Measurements from ENCODE around the gene AKAP13.
"Not testable (repeated sequence)": the region's sequence is repeated elsewhere in the genome, so short reads cannot be mapped to it uniquely, and the experiment has no call there.

AKAP13 gene

DNA sequence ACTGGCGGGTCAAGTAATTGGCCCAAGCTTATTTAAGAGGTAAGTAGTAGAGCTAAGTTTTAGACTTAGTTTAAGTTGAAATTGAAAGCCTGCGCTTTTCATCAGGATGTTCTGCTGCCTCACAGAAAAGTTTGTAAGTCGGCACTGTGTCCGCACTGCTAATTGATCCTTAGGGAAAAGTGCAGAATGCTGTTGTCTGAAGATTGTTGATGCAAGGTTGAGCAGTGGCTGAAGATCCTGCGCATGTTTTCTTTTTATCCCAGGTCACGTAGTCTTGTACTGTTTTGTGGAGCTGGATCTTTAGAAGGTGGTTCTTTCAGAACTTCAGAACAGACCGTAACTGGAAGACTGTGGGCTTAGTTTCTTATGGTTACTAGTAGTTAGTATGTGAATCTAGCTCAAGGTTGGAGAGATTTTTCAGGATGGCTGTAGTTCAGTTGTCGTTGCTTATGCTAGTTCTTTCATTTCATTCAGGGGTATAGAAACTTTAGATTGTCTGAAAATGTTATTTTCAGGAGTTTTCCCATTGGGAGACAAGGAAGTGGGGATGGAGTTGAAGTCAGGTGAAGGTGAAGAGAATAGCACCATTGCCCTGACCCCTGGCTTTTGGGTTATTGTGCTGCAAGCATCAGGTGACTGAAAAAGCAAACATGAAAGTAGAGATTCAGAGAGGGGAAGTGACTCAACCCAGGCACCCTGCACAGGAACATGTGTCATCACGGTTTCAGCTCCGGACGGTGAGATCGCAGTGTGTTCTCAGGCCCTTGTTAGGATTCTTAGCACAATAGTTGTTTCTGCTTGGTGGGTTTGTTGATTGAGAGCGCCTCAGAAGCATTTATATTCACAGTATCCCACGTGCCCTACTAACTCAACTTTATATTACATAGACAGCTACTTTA, 32.8 kb downstream of the AKAP13 start:
- DNase-seq = peak; percentile 72

DNA sequence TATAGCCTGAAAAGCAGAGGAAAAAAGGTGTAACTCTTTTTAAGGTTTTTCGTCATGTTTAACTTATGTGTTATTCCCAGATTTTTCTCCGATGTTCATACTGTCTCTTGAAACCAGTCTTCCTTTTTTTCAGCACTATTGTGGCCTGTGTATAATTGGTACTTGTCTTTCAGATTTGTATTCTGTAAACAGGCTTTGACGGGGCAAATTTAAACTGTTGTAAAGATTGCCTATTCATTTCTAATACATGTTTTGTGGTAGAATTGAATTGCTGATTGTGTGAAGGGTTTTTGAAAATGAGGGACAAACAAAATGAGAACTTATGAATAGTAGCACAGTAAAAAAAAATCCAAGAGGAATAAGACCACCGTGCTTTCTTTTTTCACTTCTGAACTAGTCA, 33.6 kb downstream of the AKAP13 start:
- DNase-seq = no peak

DNA sequence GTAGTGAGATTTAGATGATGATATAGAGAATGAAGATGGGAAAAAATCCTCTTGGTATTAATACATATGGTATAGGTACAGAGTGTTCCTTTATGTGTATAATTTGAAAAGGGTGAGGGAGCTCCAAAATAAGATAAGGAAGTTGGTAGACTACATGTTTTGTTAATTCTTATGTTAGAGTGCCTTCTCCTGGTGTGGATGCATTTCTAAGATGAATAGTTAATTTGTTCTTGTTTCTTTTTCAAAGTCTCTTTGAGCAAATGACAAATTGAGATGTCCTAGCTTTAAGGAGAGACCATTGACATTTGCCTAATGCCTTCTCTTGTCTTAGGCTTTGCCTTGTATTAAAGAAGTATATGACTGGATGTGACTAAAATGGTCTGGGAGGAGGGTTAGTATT, 34.1 kb downstream of the AKAP13 start:
- DNase-seq = no peak

DNA sequence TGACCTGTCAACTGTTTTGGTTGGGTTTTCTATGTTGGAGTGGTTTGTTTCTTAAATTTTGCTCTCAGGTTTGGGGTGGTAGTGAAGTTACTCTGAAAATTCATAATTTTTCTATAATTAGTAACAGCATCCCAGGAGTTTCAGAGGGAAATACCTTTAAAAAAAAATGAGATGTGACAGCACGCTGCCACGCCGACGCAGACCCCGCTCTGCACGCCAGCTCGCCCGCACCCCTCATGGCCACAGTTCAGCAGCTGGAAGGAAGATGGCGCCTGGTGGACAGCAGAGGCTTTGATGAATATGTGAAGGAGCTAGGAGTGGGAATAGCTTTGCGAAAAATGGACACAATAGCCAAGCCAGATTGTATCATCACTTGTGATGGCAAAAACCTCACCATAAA, 34.6 kb downstream of the AKAP13 start:
- no peak for DNase-seq

DNA sequence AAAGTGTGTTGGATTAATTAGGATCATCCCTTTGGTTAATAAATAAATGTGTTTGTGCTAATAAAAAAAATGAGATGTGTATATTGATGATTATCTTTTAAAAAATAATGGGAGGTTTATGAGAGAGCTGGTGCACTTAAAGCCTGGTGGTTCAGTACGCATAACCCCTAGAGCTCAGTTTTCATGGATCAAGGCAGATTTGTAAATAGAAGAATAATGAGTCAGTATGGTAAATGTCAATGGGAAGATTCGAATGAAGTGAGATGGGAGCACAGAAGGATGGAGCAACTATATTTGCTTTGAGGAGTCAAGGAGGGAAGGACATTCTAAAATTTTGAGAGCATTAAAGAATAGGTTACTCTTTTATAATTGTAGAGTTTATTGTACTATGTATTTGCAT, 35.4 kb downstream of the AKAP13 start:
- no peak for DNase-seq

DNA sequence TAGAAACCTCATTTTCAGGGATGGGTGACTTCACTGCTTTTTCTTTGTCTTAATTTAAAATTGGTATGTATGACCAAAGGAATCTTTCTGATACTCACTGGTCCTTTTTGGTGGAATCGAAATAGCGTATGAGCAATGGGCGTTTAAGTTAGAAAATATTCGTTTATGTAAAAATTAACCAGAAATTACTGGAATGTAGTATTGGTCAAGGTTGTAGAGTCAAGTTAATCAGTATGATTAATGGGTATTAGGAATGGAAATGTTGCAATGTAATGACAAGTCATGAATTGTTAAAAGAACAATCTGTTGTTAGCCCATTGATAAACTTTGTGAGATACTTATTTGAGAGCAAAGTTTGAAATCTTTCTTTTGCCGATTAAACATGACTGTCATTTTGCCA, 36.9 kb downstream of the AKAP13 start:
- no peak for DNase-seq

DNA sequence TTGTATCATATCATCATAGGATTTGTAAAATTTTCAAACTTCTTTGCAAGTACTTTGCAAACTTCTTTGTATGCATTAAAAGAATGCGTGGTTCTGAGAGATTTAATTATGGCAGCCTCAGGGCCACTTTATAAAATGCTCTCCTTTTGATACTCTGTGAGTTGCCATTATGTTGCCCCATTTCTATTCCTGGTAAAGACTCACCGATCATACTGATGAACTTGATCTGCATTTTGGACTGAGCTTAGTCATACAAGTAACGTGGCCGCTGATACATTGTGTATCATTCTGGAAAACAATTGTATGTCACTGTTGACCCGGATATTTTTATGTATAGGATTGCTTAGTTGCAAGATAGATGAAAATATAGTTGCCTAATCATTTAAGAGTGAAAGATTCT, 38.8 kb downstream of the AKAP13 start:
- DNase-seq = no peak

DNA sequence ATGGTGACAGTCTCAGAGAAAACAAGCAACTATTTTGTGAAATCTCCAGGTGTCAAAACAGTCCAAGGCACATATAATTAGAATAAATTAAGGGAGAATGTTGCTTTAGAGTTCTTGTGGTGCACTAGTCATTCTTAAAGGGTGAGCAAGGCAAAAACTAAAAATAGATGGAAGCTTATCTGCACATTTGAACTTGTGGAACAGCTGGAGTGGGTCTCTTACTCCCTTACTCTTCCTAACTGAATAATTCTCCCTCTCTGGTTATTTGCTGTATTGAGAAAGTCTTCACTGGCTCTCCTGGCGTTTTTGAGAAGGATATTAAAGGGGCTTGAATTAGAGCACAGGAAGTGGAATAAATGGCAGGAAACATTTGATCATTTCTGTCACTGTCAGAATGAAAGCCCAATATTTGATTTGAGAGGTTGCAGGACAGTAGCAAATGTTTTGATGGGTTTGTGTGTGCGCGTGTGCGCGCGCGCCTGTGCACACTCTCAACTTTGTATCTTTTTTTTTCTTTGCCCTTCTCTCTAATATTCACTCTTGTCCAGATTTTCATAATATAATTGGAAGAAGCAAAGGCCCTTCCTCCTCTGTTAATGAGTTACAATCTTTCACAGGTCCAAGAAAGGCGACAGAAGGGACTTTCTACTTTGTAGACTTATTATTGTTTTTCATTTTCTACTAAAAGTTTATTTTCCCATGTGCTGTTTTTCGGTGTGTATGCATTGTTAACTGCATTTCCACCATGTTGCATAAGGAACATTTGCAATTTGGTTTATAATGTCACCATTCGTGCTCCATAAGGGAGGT, 40.9 kb downstream of the AKAP13 start:
- no peak for DNase-seq

DNA sequence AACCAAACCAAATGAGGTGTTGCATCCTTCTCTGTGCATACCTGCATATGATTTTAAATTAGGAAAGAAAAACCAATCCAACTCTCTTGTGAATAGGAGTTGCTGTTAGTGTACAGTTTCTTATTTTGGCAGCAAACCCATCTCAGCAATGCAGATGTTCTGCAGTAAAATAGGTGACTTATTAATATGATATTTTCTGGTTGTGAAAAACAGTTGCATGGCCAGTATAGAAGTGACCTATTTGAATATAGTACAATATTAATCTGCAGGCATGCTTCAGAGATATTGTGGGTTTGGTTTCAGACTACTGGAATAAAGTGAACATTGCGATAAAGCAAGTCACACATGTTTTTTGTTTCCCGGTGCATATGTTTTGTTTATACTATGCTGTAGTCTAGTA, 42.2 kb downstream of the AKAP13 start:
- no peak for DNase-seq

DNA sequence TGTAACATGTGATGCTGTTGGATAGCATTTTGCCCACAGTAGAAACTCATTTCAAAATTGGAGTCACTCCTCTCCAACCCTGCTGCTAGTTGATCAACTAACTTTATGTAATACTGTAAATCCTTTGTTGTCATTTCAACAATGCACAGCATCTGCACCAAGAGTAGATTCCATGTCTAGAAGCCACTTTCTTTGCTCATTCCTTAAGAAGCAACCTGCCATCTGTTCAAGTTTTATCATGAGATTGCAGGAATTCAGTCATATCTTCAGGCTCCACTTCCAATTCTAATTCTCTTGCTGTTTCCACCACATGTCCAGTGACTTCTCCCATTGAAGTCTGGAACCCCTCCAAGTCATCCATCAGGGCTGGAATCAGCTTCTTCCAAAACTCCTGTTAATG, 42.9 kb downstream of the AKAP13 start:
- no peak for DNase-seq

DNA sequence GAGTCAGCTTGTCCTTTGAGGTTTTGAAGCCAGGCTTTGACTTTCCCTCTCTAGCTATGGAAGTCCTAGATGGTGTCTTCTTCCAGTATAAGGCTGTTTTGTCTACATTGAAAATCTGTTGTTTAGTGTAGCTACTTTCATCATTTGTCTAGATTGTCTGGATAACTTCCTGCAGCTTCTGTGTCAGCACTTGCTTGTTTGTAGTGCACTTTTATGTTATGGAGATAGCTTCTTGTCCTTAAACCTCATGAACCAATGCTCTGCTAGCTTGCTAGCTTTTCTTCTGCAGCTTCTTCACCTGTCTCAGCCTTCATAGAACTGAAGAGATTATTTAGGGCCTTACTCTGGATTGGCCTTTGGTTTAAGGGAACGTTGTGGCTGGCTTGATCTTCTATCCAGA, 43.8 kb downstream of the AKAP13 start:
- DNase-seq = no peak

DNA sequence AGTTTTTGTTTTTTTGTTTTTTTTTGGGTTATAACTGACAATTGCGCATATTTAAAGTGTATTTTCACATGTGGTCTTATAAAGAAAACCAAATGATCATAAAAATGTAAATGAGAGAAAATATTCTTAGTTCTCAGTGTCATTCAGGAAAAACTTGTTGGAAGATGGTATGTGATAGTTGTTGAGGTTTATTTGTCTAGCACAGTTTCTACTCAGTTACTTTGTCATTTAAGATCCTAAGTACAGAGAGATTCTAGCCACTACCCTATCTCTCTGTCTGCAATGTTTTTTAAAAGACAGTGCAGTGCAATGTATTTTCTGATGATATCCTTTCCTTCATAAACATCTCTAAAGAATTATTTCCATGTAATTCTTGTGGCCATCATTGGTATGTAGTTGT, 46.1 kb downstream of the AKAP13 start:
- DNase-seq = no peak

DNA sequence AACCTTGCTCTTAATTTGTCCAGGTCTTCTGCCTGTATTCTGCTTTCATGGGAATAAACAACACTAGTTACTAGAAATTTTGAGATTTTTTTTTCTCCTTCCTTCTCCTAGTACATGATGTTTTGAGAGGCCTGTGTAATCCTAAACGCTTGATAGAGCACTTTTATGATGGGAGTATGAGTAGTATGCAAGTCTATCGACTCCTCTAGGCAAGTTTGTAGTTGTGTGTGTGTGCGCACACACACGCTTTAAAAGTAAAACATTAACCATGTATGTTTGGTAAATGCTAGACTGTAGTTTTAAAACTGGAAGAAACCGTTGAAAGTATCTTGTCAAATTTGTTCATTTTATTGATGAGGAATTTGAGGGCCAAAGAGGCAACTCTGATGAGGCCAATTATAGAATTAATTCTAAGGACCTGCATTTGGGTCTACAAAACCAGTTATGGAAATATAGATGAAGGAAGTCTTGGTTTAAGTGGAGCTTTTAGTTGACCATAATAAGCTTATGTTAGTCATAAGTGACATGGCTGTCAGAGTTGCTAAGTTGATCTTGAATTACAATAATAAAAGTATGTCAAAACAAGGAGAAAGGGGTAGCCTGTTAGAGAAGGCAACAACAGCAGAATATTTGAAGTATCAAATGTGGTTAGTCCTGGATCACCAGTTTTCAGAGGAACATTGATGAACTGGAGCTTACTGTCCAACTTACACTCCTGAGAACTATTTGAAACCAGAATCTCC, 47.1 kb downstream of the AKAP13 start:
- no peak for DNase-seq

DNA sequence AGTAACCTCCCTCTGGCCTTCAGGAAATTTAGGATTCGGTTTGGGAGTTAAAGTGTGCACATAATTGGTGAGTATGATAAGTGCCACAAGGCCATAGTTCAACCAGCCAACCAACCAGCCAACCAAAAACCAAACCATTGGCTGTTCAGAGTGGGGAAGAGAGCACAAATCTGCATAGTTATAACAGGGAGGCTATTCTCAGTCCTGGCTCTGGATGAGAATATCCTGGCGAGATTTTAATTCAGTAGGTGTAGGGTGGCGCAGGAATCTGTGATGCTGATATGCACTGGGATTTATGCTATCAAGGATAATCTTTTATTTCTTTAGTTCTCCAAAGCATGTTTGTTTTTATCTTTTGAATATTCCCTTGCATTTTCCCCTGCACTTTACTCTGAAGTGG, 49.1 kb downstream of the AKAP13 start:
- no peak for DNase-seq

DNA sequence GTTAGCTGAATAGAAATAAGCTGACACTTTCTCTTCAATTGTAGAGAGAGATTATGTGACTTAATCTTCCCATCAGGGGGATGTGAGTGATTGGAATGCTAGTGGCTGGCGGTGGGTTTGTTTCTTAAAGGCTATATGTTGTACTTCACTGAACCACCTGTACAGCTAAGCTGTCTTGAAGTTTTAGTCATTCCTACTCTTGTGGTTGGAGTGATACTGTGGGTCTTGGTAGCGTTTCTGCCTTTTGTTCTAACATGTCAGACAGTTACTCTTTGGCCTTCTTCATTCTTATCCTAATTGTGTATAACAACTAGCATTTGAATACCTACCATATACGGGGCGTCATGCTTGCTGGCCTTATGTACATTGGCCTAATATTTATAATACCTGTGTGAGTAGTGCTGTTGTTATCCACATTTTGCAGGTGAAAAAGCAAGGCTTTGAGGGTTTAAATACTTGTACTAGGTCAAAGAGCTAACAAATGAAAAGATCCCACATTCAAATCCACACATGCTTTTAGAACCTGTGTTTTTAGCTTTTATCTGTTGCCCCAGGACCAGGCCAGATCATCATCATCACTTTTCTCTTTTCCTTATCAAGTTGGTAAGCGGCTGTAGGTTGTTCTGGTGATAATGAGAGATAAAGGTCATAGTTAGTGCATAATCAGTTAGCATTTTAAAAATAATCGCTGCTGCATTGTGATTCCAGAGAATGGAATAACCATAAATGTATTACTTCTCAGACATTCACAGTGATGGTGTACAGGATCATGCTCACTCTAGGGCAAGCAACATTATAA, 50.2 kb downstream of the AKAP13 start:
- DNase-seq = no peak

DNA sequence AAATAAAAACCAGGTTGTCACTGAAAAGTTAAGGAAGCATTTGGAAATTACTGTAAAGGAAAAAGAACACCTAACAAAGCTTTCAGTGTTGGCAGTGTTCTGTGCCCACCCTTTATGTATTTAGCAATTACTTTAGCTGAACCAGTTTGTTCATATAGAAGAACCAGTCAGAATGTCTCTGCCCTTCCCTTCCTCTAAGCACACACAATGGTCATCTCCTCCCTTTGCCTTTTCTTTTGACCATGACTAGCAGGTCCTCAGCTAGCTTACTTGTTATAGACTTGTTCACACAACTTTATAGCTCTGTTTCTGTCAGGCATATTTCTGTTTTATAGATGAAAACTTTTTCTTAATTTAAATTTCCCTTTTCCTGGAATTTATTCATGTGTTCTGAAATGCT, 59.6 kb downstream of the AKAP13 start:
- DNase-seq = no peak

DNA sequence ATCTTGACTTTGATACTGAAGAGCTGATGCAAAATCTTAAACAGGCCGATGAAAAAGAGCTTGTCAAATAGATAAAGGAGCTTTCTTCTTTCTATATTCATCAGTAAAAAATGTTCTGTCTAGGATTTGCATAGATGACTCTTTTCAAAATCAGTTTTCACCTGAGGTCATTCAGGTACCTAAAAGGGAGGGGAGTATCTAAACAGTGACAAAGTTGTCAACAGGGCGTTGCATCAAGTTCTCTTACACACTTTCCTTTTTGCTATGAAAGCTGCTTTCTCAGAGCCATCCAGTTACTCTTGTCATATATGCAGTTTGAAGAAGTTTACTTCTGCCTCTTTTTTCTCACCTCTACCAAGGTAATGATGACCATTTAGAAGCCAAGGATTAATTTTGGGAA, 60.0 kb downstream of the AKAP13 start:
- no peak for DNase-seq

DNA sequence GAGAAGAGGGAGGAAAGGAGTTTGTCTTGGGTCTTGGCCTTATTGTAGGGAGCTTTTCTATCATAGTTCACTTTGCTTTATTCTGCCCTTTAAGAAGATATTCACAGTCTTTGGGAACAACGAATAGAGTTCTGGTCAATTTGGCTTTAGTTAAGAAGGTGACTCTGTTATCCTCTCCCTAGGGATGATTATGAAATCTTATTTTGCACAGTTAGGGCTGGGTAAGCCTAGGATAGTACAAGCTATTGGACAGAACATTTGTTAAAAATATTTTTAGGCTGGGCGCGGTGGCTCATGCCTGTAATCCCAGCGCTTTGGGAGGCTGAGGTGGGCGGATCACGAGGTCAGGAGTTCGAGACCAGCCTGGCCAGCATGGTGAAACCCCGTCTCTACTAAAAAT, 61.5 kb downstream of the AKAP13 start:
- not testable (repeated sequence) for DNase-seq

DNA sequence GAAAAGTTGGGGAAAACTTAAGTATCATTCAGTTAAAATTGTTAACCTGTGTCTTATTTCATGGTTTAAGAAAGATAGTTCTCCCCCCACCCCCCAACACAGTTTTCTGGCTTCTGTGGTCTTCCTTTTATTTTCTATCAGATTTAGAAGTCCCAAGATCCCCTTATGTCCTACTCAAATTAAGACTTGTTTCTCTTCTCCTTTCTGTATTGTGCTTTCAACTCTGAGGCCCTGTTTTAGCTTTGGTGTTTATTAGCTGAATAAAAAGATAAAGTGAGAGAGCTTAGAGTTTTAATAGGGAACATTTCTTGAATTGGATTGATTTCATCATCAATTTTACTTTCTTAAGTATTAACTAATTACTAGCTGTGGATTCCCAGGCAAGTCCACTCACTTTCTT, 62.6 kb downstream of the AKAP13 start:
- DNase-seq = no peak

DNA sequence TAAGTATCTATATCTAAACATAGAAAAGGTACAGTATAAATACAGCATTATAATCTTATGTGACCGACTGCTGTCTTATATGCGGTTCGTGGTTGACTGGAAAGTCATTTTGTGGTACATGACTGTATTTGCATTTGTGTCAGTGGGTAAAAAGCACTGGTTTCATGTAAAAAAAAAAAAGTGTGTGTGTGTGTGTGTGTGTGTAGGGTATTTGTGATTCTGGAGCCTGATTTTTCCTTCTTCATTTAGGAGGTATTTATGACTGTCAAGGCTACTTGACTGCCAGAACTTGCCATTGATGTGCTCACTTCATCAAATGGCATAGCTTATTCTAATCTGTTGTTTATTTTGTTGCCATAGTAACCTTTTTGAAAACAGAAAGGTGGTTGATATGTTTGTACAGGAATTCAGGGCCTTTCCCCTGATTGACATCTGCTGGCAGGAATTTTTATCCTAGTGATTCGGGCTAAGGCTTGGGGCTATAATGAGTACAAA, 63.2 kb downstream of the AKAP13 start:
- peak; percentile 20 for DNase-seq

DNA sequence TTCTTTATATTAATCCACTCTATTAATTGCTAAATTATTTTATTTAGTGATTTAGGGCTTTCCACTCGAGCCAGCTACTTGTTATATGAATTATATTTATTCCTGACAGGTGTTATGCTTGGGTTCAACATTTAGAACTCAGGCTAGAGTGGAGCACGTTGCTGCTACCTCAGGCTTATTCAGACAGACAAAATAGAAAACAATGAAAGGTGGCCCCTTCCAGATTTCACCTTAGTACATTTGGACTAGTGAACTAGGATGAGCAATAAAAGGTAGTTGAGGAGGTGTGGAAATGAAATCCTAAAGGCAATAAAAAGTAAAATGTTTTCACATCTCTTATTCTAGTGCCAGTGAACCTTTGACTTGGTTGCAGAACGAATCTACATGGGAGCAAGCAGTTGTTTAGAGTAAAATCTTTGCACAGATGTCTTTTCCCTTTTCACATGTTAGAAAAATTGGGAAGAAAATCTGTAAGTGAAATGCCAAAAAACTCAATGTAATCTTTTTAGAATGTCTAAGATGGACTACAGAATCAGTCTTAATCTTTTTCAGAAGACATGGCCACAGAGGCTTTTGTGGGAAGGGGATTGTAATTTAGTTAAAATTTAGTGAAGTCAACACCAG, 63.8 kb downstream of the AKAP13 start:
- DNase-seq = no peak

DNA sequence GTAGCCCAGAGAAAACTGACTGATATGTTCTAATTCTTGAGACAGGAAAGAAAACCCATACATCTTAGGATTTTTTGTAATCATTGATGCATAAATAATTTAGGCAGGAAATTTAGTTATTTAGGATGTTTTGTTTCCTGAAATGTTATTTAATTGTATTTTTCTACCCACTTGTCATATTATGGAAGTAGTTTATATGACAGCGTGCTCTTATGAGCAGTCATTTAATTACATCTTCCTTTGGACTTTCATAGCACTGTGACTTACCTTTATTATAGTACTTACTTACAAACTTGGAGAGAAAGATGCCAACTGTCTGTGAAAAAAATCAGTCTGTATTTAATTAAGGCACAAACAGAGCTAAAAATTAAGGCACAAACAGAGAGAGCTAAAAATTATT, 65.0 kb downstream of the AKAP13 start:
- DNase-seq = no peak

Data from SHP77 treated with DMSO at 0.1 percent for 48 hours (cell line).